Prostate gland (tissue), 2 donors: ENCODE measurements around the gene IQSEC3. TPM values are rescaled to one million over a fixed set of nuclear protein-coding genes. Genes with fewer than 3 reads are reported as not detected.

Experiments used
- DNase-seq: peaks from one replicate; pipeline ENCODE4 v3.0.0-alpha.2; 2019; ENCODE audit warnings: low spot score
- H3K27ac ChIP-seq, 2 donors: fragments of 200-600 bp; sonication (generic); 2 replicates each; pipeline ENCODE4 v1.5.1; 2017 to 2019
- H3K27me3 ChIP-seq: fragments of 200-600 bp; sonication (generic); replicated peaks from 2 replicates; pipeline ENCODE4 v1.5.1; 2019; ENCODE audit not compliant: insufficient read depth
- H3K36me3 ChIP-seq, 2 donors: fragments of 200-600 bp; sonication (generic); 1 replicate in 1 of 2; 2 replicates in 1 of 2; pipeline versions ENCODE4 v1.5.1 to v1.8.1; 2017 to 2019
- H3K4me1 ChIP-seq: fragments of 200-600 bp; sonication (generic); replicated peaks from 2 replicates; pipeline ENCODE4 v1.5.1; 2019
- H3K4me3 ChIP-seq, 2 donors: fragments of 200-600 bp; sonication (generic); 2 replicates each; pipeline ENCODE4 v1.5.1; 2017 to 2019
- H3K9me3 ChIP-seq: fragments of 200-600 bp; sonication (generic); 2 replicates; pipeline ENCODE4 v1.5.1; 2017
- CTCF ChIP-seq, 4 experiments: fragments of 200-600 bp in 2 of 4; fragments of 450-650 bp in 2 of 4; sonication (generic) in 2 of 4; IDR thresholded peaks; 1 replicate in 3 of 4; 2 replicates in 1 of 4; pipeline ENCODE4 v1.5.1; 2016 to 2019; ENCODE audit warnings: antibody characterized with exemption in 4 of 4, mild to moderate bottlenecking in 2 of 4, moderate library complexity in 2 of 4
- POLR2A ChIP-seq: fragments of 450-650 bp; IDR thresholded peaks from one replicate; pipeline ENCODE4 v1.6.1; 2016; ENCODE audit warnings: antibody characterized with exemption, mild to moderate bottlenecking
- POLR2AphosphoS5 ChIP-seq: sonication (generic); formaldehyde crosslinking; IDR thresholded peaks from one replicate; pipeline ENCODE4 v1.6.1; 2017; ENCODE audit warnings: antibody characterized with exemption
- WGBS: methylation state at CpG from one replicate; pipeline ENCODE4 v1.1.5; 2018; 5-methylcytosine and 5-hydroxymethylcytosine counted together
- intact Hi-C: fragments of 100-400 bp; cut with DNase I; formaldehyde crosslinking; loops from one replicate; pipeline ENCODE4 v1.14.2; 2022
- total RNA-seq, 2 donors: library from RNA; depleted of rRNA; stranded (reverse); fragments of >200 nt; gene quantifications; one replicate each; pipeline ENCODE4 v1.1.0, GENCODE V29; 2016

The IQSEC3 gene
- total RNA-seq, 2 donors from 2014 or later, result 0.14 to 2.6 TPM

- Histone ChIP-seq H3K27me3 (no peaks in the 10 kb centered on the region), H3K36me3 (no peaks in the 10 kb centered on the region), H3K27ac (no peak overlapping the region), H3K9me3 (no peaks in the 10 kb centered on the region), H3K4me3 (no peak overlapping the region), H3K4me1 (no peaks in the 10 kb centered on the region)
- 52% methylated on average over 6 of the region's 6 CpGs for WGBS
- TF ChIP-seq POLR2A (no peak), POLR2AphosphoS5 (no peak), CTCF (IDR thresholded peaks at IDR 0.05) (no peak)
- no peak for DNase-seq
- intact Hi-C loops, result no loop called here
Observed at GRCh38 chr12:120951-121350, 54.4 kb downstream of the IQSEC3 start.

- H3K36me3 ChIP-seq, result no peaks in the 10 kb centered on the region
- intact Hi-C loops, result no loop called here
- no peaks in the 10 kb centered on the region for H3K9me3 ChIP-seq
- no peak for TF ChIP-seq POLR2AphosphoS5
- no peak for TF ChIP-seq POLR2A
- TF ChIP-seq CTCF (IDR thresholded peaks at IDR 0.05), result no peak
- DNase-seq, result no peak
- no peak overlapping the region for H3K27ac ChIP-seq
- 78% methylated on average over 11 of the region's 11 CpGs for WGBS
- H3K4me3 ChIP-seq, result no peak overlapping the region
- H3K27me3 ChIP-seq, result no peaks in the 10 kb centered on the region
- no peaks in the 10 kb centered on the region for H3K4me1 ChIP-seq
Observed at GRCh38 chr12:121647-122046, 55.1 kb downstream of the IQSEC3 start.

- intact Hi-C loops, result no loop called here
- Histone ChIP-seq H3K36me3 (no peaks in the 10 kb centered on the region), H3K4me1 (no peaks in the 10 kb centered on the region), H3K4me3 (no peak overlapping the region), H3K27ac (no peak overlapping the region), H3K27me3 (no peaks in the 10 kb centered on the region), H3K9me3 (no peaks in the 10 kb centered on the region)
- no peak for DNase-seq
- TF ChIP-seq POLR2AphosphoS5 (no peak), POLR2A (no peak), CTCF (IDR thresholded peaks at IDR 0.05) (no peak)
- 100% methylated on average over 4 of the region's 7 CpGs for WGBS
Observed at GRCh38 chr12:125075-125474, 58.5 kb downstream of the IQSEC3 start.

- 56% methylated on average over 22 of the region's 23 CpGs for WGBS
- TF ChIP-seq POLR2A (no peak), CTCF (IDR thresholded peaks at IDR 0.05) (no peak), POLR2AphosphoS5 (no peak)
- Histone ChIP-seq H3K4me1 (no peaks in the 10 kb centered on the region), H3K9me3 (no peaks in the 10 kb centered on the region), H3K4me3 (no peak overlapping the region), H3K27me3 (no peaks in the 10 kb centered on the region), H3K36me3 (no peaks in the 10 kb centered on the region), H3K27ac (no peak overlapping the region)
- no peak for DNase-seq
- intact Hi-C loops, result no loop called here
Observed at GRCh38 chr12:125566-125965, 59.0 kb downstream of the IQSEC3 start.

- intact Hi-C loops, result no loop called here
- Histone ChIP-seq H3K4me3 (no peak overlapping the region), H3K36me3 (no peaks in the 10 kb centered on the region), H3K9me3 (no peaks in the 10 kb centered on the region), H3K4me1 (no peaks in the 10 kb centered on the region), H3K27me3 (no peaks in the 10 kb centered on the region), H3K27ac (no peak overlapping the region)
- DNase-seq, result no peak
- WGBS, result 70% methylated on average over 5 of the region's 5 CpGs
- TF ChIP-seq POLR2AphosphoS5 (no peak), CTCF (IDR thresholded peaks at IDR 0.05) (no peak), POLR2A (no peak)
Observed at GRCh38 chr12:128079-128478, 61.5 kb downstream of the IQSEC3 start.
